Measurements from ENCODE around the gene WDR54. TPM values are rescaled to one million over a fixed set of nuclear protein-coding genes. Genes with fewer than 3 reads are reported as not detected.

WDR54 gene
- total and polyA plus RNA-seq, 10 of the 15 experiments (the other 5 are each of a cell fraction or from before 2014, with no cell fraction given) = 38.2 to 116 (median 89.1) TPM

DNA sequence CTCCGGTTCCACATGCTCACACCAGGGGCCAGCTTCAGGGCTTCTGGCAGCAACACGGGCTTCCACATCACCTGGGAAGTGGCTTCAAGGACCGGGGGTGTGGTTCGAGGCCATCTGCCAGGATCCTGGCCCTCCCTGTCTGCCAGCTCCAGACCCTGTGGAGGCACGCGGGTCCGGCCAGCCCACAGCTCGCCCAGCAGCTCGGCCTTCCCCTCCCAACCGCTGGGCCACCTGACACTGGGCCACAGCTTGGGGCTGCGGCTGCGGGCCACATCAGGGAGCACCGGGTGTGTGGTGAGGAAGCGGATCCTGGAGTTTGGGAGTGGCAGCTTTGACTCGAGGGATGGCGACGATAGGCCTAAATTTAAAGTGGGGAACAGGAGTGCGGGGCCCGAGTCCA is 7.1 kb upstream of the WDR54 start:
- ATAC-seq = no peak
- Histone ChIP-seq H3K36me3 (ENCODE audit: control insufficient read depth in 2 of 2, insufficient read depth in 2 of 2, low read length in 1 of 2) (no peaks in the 10 kb centered on the region), H3K9ac (ENCODE audit: control insufficient read depth, insufficient read depth, low read length) (no peak overlapping the region), H3K9me3 (replicated peaks; ENCODE audit: control insufficient read depth, insufficient read depth, low read length) (no peaks in the 10 kb centered on the region), H3K4me2 (ENCODE audit: control insufficient read depth, insufficient read depth) (peak overlapping the region; percentile 88), H3K27me3 (replicated peaks in 1 of 2; ENCODE audit: control insufficient read depth in 2 of 2, insufficient read depth in 2 of 2, low read length in 1 of 2) (no peaks in the 10 kb centered on the region), H2AFZ (ENCODE audit: control insufficient read depth, low read depth, low read length) (peak overlapping the region; percentile 86), H3K27ac (ENCODE audit: control insufficient read depth, insufficient read depth) (no peak overlapping the region), H3K4me3 (0 out of 2 replicates have a peak overlapping the region, but pooled peaks have one; percentile 46), H3K4me1 (ENCODE audit: control insufficient read depth, insufficient read depth, low read length) (peaks cover 36% of the 10 kb centered on the region), H4K20me1 (ENCODE audit: control insufficient read depth, insufficient read depth) (no peaks in the 10 kb centered on the region), H3K79me2 (ENCODE audit: control insufficient read depth, insufficient read depth, low read length) (no peaks in the 10 kb centered on the region)
- SMC1A ChIA-PET (ENCODE audit: uncharacterized antibody, unreplicated experiment) = interaction anchor here (0.8 kb wide), 1 partner anchor 17 kb away, joined by 3 read pairs; no protein-coding TSS in a partner anchor
- in situ Hi-C loops (cut with MboI) = no loop called here
- CTCF ChIA-PET = interaction anchor here (1.0 to 1.6 kb wide), 2 partner anchors 14 to 174 kb away, joined by 3 read pairs; no protein-coding TSS in a partner anchor
- no peak for FAIRE-seq
- no peak for DNase-seq (ENCODE audit: low read depth, low spot score)
- WGBS (ENCODE audit: insufficient coverage, insufficient replicate concordance, low lambda C conversion rate, missing lambda C conversion rate) = 88% methylated on average over 19 of the region's 19 CpGs
- no peak for TF ChIP-seq CREB1 (IDR thresholded peaks at IDR 0.05; ENCODE audit: low read depth)
- TF ChIP-seq, protein P1, sequence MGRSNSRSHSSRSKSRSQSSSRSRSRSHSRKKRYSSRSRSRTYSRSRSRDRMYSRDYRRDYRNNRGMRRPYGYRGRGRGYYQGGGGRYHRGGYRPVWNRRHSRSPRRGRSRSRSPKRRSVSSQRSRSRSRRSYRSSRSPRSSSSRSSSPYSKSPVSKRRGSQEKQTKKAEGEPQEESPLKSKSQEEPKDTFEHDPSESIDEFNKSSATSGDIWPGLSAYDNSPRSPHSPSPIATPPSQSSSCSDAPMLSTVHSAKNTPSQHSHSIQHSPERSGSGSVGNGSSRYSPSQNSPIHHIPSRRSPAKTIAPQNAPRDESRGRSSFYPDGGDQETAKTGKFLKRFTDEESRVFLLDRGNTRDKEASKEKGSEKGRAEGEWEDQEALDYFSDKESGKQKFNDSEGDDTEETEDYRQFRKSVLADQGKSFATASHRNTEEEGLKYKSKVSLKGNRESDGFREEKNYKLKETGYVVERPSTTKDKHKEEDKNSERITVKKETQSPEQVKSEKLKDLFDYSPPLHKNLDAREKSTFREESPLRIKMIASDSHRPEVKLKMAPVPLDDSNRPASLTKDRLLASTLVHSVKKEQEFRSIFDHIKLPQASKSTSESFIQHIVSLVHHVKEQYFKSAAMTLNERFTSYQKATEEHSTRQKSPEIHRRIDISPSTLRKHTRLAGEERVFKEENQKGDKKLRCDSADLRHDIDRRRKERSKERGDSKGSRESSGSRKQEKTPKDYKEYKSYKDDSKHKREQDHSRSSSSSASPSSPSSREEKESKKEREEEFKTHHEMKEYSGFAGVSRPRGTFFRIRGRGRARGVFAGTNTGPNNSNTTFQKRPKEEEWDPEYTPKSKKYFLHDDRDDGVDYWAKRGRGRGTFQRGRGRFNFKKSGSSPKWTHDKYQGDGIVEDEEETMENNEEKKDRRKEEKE (IDR thresholded peaks at IDR 0.05) = no peak
- TF ChIP-seq PAX8 (IDR thresholded peaks at IDR 0.05) = no peak
- no peak for TF ChIP-seq ZSCAN29 (IDR thresholded peaks at IDR 0.05)
- no peak for TF ChIP-seq SREBF1 (IDR thresholded peaks at IDR 0.05; ENCODE audit: low read length)
- no peak for TF ChIP-seq CBX5 (IDR thresholded peaks at IDR 0.05; ENCODE audit: low read depth)
- no TSS peak for BruUV-seq (replicated peaks)
- intact Hi-C loops (cut with micrococcal nuclease; ENCODE audit: unreplicated experiment) = no loop called here
- RAD21 ChIA-PET (ENCODE audit: unreplicated experiment) = no interaction called here
- POLR2A ChIA-PET = no interaction called here

All from GM12878 (cell line).